Lower leg skin (tissue), 3 donors: ENCODE data around the gene BBS1.

ENCODE experiments used
- CTCF ChIP-seq, 3 donors: fragments of 450-650 bp; IDR thresholded peaks; one replicate each; pipeline ENCODE4 v1.5.1; 2016; ENCODE audit warnings: antibody characterized with exemption in 3 of 3, mild to moderate bottlenecking in 3 of 3, moderate library complexity in 2 of 3
- POLR2A ChIP-seq, 2 donors: fragments of 450-650 bp; IDR thresholded peaks; one replicate each; pipeline ENCODE4 v1.6.1; 2016 to 2017; ENCODE audit warnings: antibody characterized with exemption in 2 of 2, mild to moderate bottlenecking in 1 of 2, moderate library complexity in 1 of 2

DNA sequence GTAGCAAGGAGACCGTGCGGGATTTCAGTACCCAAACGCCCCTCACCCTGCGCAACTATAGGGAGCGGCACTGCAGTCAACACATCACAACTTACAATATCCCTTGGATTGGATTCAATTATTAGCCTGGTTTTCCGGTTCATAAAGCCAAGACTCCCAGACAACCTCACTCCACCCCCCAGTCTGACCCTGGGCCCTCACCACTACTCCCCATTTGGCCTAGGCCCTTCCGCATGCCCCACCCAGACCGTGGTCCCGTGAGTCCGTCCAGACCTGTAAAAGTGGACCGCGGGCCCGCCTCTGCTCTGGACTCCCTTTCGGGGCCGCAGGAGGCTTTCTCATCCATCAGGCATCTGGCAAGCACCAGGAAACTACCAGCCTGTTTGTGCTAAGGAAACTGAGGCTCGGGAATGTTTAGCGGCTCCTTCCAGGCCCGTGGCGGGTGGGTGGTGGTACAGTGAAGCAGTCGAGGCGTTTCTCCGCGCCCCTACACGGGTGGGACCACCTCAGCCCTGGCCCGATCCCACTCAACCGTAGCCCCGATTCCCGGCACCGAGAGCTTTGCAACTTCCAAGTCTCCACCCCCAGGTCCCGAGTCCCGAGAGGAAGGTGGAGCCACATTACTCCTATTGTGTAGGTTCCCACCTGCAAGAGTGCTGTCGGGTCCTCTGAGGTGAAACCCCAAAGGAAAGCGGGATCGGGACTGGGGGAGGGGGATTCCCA lies 30.9 kb upstream of the BBS1 start:
- TF ChIP-seq CTCF (IDR thresholded peaks at IDR 0.05) (no peak), POLR2A (IDR thresholded peaks at IDR 0.05) (no peak)
